ENCODE measurements around the gene SYCE3. TPM values are rescaled to one million over a fixed set of nuclear protein-coding genes. Genes with fewer than 3 reads are reported as not detected.
"Not testable (repeated sequence)": the region's sequence is repeated elsewhere in the genome, so short reads cannot be mapped to it uniquely, and the experiment has no call there.

SYCE3 gene
- polyA plus RNA-seq, 1 donor: not detected

DNA sequence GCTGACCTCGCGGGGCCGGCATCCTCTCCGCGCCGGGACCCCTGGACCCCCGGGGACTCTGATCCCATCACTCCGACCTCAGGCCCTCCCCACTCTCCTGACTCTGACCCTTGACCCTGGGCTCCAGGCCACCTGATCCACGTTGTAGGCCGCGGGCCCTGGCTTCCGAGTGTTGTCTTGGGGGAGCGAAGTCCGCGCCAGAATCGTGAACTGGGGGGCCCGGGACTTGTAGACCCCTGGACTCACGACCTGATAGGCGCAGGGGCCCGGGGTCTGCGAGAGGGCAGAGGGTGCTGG is 32.2 kb downstream of the SYCE3 start:
- DNase-seq: no peak

DNA sequence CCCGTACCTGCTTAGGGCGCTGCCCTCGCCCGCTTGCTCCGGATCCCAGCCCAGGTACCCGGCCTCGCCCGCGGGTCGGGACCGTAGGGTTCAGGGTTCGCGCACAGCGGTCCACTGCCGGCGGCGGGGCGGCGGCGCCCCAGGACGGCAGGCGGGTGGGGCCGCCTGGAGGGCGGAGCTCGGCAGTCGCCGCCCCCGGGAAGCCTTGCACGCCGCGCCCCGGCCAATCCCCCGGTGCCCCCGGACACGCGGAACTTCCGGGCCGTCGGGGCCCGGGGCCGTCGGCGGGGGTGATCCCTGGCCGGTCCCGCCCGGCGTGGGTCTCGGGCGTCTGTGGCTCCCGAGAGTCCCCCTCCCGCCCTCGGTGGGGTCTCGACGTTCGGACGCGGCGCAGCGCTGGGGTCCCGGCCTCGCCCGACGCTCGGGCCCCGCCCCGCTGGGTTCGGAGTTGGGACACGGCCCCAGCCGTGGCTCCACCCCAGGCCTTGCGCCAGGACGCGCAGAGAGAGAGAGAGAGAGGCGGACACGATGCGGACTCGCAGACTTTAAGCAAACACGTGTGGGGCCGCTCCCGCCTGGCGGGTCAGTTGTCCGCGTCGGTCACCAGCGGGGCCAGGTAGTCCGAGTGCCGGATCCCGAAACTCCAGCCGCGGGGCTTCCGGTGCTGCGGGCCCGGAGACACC is 32.7 kb downstream of the SYCE3 start, which contains the start of gene TYMP:
TSS of gene TYMP (minus strand) at position 116 of the 683 bp plus-strand sequence. CDS start 303 bp downstream, outside the sequence.
- peak; percentile 75 for DNase-seq

DNA sequence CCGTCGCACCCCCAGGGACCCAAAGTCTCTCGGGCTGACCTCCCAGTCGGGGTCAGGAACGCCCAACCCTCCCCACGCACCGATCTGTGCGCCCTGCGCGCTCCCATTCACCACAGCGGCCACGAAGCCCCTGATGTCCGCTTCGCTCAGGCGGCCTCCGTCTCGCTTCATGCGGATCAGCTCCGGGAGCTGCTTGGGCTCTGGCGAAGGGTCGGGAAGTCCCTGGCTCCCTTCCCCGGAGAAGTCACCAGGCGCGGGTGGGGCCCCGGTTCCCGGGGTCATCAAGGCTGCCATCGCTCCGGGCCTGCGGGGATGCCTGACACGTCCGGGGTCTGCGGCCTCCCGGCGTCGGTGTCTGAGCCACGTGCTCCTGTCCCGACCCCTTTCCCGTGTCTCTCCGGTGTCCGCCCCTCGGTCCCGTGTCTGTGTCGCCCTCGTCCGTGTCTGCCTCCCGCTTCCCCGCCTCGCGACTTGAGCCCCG is 33.3 kb downstream of the SYCE3 start:
- DNase-seq: no peak

DNA sequence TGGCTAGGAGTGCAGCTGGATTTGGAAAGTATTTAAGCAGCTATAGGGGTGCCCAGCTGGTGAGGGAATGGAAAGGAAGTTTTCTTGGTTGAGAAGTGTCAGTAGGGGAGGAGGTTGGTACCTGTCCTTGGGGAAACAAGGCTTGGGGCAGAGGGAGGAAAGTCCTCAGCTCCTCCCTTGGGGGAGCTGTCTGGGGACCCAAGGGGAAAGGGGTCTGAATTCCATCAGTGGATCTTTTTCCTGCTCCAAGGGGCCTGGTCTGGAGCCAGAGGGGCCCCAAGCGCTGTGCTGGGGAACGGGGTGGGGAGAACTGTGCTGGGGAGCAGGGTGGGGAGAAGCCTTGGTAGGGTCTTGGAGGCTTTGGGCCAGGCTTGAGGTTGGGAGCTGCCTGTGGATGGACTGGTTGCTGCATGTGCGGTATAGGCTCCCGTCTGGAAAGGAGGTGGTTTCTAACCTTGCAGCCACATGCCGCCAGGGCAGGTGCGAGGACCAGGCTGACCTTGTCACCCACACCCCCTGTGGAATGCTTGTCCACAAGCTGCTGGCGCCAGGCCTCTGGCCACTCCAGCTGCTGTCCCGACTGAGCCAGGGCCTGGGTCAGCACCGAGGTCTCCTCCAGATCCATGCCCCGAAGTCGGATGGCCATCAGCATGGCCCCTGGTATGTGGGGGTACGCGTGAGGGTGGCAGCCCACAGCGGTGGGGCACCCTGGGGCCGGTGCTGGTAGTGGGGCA is 33.9 kb downstream of the SYCE3 start:
- no peak for DNase-seq

- DNase-seq: no peak
Measured at GRCh38 chr22:50527921-50528681, 34.6 kb downstream of the SYCE3 start.

DNA sequence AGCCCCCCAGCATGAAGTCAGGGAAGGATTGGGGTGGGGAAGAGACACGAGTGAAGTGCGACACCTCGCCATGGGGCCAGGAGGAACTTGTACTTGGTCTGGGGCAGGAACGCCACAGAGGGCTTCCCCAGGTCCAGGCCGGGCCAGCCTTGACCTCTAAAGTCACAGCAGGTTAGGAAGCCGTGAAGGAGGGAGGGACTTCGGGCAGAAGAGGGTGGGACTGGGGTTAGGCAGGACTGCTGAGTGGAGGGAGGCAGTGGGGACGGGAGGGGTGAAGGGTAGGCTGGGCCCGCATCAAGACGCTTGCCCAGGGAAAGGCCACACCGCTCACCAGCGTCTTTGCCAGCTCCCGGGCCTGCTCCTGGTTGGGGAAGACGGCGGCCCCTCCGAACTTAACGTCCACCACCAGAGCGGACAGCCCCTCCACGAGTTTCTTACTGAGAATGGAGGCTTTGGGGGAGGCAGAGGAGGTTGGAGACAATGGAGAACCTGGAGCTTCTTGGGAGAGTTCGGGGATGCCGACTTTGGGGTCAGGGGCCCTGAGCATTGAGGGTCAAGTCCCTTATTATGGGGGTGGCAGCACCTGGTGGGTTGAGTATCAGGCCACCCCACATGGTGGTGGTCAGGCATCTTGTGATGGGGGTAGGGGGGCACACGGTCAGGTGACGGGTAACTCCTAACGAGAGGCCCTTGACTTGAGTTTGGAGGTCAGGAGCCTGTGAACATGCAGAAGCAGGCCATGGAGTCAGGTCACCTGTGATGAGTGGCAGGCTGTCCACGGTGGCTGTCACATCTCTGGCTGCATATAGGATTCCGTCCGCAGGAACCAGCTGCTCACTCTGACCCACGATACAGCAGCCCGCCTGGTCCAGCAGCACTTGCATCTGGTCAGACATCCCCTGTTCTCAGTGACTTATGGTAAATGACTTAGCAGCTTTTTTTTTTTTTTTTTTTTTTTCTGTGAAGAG is 35.6 kb downstream of the SYCE3 start:
- DNase-seq: no peak

DNA sequence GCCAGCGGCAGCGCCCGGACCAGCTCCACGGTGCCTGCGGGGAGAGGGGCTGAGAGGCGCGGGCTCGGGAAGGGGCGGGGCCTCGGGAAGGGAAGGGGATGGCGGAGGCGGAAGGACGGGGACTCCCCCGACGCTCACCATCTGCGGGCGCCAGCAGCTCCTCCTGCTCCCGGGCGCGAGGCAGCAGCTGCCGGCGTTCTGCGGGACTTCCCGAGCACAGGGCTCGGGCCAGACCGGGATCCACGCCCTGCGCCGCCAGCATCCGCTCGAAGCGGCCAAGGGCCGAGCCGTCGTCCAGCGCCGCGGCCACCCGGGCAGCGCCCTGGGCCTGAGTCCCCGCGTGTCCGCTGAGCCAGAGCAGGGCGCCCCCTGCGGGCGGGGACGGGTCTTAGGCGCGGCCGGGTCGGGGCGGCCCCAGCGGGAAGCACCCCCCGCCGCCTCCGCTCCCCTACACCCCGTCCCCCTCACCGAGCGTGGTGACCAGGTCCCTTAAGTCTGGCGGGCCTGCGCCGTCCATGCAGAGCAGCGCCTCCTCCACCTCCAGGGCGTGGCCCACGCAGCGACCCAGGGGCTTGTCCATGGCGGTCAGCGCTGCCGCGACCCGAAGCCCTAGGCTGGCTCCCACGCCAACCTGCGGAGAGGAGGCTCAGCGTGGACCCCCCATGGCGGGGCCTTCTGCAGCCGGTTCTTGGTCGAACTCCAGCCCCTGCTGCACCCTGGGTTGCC is 36.4 kb downstream of the SYCE3 start:
- DNase-seq: no peak

GRCh38 chr22:50525858-50526107 is 36.9 kb downstream of the SYCE3 start:
- peak; percentile 86 for DNase-seq

DNA sequence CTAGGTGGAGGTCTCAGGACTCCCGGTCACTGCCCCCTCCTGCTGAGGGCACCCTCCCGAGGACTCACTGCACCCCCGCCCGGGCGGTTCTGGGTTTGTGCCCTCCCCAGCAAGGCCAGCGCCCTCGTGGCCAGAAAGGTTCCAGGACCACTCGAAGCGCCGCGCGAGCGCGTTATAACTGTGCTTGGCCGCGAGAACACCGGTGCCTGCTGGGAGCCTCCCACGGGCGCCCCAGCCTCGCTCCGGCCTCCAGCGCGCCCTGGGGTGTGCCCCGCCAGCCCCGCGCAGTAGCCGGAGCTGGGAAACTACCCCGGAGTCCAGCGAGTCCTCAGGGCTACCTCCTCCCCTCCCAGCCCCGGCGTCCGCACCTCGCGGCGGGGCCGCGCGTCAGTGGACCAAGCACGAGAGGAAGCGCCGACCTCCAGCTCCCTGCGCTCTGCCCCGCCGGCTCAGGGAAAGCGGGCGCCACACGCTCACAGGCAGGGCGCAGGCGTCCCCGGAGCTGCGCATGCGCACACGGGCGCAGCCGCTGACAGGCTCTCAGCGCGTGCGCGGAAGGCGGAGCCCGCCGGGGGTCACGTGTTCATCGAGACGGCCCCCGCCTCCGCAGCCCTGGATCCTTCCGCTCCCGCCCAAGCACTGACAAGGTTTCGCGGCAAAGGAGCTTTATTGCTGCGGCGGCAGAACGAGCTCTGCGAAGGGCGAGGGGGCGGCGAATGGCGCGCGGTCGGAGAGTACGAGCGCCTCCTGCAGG is 37.4 kb downstream of the SYCE3 start, which contains the start of gene SCO2:
TSS of gene SCO2 (minus strand) at position 495 of the 754 bp plus-strand sequence. CDS start 1,187 bp downstream, outside the sequence.
- DNase-seq: peak; percentile 98

DNA sequence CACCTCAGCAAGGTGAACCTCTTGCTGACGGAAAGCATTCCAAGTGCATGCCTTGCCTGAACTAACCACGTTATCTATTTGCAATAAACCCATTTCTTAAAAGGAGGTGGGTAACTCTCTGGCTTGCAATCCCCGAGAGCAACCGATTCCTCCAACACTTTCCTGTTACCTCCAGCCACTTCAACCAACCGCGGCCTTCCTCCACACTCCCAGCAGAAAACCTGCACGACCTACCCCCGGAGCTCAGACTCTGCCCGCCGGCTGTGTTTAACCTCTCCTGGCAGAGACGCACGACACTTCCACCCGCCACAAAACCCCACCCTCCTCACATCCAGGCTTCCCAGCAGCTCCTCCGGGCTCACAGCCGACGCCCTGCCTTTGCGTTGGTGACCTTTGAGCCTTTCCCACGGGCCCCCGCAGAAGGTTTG is 38.0 kb downstream of the SYCE3 start:
- no peak for DNase-seq

DNA sequence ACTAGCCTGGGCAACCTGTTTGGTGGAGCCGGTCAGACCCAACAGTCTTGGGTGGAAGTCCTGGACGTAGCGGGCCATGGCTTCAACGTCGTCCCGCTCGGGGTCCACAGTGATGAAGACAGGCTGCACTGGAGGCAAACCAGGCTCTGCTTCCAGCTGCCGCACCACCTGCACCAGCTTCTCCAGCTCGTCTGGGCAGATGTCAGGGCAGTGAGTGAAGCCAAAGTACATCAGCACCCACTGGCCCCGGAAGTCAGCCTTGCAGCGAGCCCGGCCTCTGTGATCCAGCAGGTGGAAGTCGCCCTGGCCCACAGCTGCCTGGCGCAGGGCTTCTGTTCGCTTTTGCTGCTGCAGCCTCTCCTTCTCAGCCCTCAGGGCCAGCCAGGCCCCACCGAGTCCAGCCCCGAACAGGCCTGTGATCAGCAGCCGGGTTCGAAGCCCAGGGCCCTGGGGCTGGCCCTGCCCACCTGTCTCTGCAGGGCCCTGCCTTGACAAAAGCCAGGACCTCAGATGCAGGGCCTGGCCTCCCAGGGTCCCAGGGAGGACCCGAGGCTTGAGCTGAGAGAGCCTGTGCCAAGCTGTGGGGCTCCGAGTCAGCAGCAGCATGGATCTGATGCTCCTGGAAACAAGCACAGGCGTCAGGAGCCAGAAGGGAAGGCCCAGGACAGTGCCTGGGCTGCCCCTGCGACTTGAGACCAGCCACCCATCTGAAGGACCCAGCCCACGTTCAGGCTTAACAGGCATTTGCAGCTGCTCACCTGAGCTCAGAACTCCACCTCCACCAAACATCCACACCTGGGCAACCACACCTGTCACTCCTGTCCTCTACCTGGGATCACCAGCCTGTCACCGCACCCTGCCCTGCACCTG is 38.7 kb downstream of the SYCE3 start:
- DNase-seq: no peak

- no peak for DNase-seq
Measured at GRCh38 chr22:50523458-50523805, 39.3 kb downstream of the SYCE3 start.

DNA sequence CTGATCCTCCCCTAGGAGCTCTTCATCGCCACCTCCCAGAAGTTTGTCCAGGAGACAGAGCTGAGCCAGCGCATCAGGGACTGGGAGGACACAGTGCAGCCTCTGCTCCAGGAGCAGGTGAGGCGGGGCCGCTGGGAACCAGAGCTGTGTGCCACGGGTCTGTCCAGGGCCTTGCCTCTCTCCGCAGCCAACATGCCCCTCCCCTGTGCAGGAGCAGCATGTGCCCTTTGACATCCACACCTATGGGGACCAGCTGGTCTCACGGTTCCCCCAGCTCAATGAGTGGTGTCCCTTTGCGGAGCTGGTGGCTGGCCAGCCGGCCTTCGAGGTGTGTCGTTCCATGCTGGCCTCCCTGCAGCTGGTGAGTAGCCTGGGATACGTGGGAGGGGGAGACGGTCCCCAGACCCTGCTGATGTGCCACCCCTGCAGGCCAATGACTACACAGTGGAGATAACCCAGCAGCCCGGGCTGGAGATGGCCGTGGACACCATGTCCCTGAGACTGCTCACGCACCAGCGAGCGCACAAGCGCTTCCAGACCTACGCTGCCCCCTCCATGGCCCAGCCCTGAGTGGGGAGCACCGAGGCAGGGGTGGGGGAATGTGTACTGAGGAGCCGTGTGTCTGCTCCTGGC is 39.8 kb downstream of the SYCE3 start:
- no peak for DNase-seq

GRCh38 chr22:50522208-50522805 is 40.4 kb downstream of the SYCE3 start:
- DNase-seq: no peak

GRCh38 chr22:50521710-50522109 is 41.0 kb downstream of the SYCE3 start:
- no peak for DNase-seq

DNA sequence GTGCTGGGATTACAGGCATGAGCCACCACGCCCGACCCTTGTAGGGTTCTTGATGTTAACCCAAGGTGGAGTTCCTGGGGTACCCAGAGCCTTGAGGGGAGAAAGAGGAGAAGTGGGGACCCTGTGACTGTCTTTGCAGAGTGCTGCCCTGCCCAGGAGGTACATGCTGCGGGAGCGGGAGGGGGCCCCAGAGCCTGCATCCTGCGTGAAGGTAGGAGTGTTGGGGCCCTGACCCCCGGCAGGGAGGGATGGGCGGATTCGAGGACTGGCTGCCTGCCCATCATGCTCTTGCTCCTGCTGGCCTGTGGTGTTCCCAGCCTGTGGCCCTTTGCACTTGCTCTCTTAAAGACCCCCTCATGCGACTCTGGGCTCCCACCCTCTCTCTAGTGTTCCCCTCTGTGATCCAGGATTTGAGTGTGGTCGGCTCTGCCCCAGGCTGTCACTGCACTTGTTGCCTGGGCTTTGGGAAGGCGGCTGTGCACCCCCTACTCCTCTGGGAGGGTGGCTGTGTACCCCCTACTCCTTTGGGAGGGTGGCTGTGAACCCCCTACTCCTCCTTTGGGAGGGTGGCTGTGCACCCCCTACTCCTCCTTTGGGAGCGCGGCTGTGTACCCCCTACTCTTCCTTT is 41.8 kb downstream of the SYCE3 start:
- no peak for DNase-seq

GRCh38 chr22:50520184-50520583 is 42.5 kb downstream of the SYCE3 start:
- not testable (repeated sequence) for DNase-seq

DNA sequence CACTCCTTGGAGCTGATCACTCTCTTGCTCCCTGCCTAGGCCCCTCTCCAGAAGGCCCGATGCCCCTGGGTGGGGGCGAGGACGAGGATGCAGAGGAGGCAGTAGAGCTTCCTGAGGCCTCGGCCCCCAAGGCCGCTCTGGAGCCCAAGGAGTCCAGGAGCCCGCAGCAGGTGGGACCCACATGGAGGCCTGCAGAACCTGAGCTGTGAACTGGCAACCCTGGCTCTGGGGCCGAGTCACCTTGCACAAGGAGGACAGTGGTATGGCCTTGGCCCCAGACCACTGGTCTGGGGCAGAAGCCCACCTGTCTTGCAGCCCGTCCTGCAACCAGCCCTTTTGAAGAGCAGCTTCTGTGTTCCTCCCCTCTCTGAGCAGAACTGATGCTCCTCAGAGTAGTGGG is 43.6 kb downstream of the SYCE3 start:
- no peak for DNase-seq

All from hindlimb muscle (tissue), 1 donor.